NOMO-1 treated with dmso at 0.1 percent for 144 hours (cell line): ENCODE data around the gene FXYD2.

ENCODE experiments used
- DNase-seq: peaks from one replicate; lab custom pipeline; 2025; ENCODE audit not compliant: unreplicated experiment; lab: John Stamatoyannopoulos, UW

The FXYD2 gene

GRCh38 chr11:117805045-117805444, 19.5 kb downstream of the FXYD2 start:
- DNase-seq, result no peak

DNA sequence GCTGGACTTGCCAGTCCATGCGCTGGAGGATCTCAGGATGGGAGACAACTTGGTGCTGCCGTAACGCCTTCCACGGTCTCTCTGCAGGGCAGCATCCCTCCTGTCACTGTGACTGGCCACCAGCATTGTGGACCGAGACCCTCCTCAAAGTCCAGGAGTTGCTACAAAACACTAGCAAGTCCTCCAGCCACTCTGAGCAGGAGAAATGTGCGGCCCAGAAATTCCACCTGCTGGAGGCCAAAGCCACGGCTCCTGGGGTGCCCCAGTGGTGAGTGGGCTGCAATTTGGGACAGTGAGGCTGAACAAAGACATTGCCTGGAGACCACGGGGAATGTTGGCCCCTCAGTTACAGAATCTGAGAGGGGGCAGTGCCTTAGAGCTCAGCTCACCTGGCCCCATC, 20.6 kb downstream of the FXYD2 start:
- DNase-seq, result no peak

- DNase-seq, result no peak
Measured at GRCh38 chr11:117799634-117800033, 24.9 kb downstream of the FXYD2 start.

- no peak for DNase-seq
Measured at GRCh38 chr11:117796872-117797529, 27.5 kb downstream of the FXYD2 start, which contains the start of gene DSCAML1. TSS of gene DSCAML1 (minus strand) at chr11:117797216. CDS start at chr11:117797079, 137 bp downstream.

DNA sequence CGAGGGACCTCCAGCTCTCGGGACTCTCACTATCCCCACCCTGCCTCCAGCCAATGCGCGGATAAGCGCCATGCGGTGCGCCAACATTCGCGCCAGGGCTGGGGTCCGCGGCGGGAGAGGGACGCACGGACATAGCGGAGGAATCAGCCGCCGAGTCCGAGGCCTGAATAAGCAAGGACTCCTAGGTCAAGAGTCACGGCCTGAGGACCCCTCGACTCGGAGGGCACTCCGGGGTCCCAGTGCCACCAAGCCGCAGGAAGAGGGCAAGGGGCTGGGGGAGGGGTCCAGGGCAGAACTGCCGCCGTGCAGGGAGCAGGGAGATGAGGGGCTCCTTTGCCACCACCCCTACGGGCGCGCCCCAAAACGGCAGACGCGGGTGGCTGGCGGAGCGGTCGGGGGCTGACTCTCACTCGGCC, 28.1 kb downstream of the FXYD2 start:
- no peak for DNase-seq

- DNase-seq, result no peak
Measured at GRCh38 chr11:117795638-117796455, 28.7 kb downstream of the FXYD2 start.

GRCh38 chr11:117794772-117795629, 29.5 kb downstream of the FXYD2 start:
- DNase-seq, result no peak

DNA sequence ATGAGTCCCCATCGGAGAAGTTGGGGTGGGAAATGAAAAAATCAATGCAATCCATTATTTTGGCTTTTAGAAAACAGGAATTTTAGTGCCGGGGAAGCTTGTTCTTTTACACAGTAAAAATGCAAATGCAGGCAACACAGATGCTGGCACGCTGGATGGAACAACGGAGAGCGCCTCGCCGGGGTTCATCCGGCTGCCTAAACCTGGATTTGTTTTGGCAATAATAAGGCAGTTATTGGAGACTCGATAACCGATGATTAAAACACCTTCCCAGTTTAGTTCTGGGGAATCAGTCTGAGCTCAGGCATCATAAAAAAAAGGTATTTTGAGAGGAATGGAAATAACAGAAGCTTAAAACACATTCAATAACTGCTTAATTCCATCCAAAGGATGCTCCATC, 30.4 kb downstream of the FXYD2 start:
- DNase-seq, result no peak

GRCh38 chr11:117793583-117793982, 31.0 kb downstream of the FXYD2 start:
- no peak for DNase-seq

GRCh38 chr11:117792992-117793391, 31.6 kb downstream of the FXYD2 start:
- no peak for DNase-seq

DNA sequence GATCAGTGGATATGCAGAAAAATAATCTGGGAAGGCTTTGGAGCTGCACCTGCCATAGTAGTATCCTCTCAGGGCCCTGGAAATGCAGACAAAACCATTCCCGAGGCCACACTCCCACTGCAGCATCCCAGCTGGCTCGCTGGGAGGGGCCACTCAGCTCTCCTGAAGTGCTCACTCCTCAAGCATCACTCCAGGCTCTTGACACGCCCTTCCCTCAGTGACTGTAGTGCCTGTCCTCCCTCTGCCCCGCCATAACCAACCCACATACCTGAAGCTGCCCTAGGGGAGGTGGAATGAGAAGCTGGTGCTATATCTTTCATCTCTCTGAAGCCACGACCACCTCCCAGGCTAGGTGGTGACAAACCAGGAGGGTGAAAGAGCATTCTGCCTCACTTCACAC, 32.3 kb downstream of the FXYD2 start:
- no peak for DNase-seq

- no peak for DNase-seq
Measured at GRCh38 chr11:117790279-117790678, 34.3 kb downstream of the FXYD2 start.

- DNase-seq, result no peak
Measured at GRCh38 chr11:117789241-117789640, 35.3 kb downstream of the FXYD2 start.

DNA sequence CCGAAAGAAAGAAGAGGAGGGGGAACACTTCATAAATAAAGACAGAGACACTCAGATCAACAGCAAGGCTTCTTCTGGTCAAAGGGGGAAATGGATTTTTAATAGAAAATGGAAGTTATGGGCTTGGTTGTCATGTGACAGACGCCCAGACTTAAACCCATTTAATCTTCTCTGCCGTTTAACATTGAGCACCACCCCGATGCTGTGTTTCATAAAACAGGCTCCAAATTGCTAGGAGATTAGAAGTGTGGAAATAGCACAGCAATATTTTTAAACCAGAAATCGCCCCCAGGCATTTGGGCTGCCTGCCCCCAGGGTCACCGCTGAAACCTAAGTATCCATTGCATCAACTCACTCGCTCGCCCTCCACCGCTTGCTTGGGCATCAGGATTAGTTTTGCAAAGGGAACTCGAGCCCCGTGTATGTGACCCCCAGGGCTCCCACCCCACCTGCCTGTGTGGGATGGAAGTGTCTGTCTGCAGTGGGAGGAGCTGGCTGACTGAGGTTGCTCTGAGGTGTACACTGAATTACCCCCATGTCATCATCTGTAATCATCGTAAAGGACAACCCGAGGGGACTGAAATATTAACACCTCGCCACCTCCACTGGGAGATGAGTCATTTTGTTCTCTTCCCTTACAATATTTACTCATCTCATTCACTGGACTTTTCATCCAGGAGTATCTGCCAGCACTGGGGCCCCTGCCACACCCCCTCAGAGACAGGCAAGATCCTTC, 38.2 kb downstream of the FXYD2 start:
- no peak for DNase-seq

DNA sequence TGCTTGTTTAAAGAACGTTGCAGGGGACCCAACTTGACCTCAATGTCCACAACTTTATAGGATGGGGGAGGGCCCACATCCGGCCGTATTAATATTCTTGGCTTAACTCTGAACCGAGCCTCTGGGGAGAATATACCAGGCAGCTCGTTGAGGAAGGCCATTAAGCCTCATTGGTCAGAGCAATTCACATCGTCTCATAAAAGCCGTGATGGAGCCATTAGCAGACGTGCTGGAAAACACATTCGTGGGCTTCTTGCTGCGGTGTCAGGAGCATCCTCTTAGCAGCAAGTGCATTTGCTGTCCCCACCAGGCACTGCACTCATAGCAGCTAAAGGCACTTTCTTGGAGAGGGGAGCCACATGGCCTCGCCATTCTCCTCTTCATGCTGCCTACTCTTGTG, 42.4 kb downstream of the FXYD2 start:
- no peak for DNase-seq

DNA sequence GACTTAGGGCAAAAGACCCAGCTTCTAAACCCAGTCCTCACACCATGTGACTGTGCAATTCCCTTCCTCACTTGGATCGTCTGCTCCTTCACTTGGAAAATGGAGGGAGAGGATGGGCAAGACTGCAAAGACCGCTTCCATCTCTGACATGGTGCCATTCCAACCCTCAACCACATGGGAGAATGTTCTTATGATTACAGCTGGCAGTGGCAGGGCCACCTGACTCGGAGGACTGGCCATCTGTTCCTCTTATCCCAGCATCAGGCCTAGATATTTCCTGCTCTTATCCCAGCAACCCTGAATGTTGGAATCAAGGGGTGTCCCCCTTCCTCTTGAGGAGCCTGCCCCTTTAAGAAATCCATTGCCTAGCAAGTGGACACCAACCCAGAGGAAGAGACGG, 42.9 kb downstream of the FXYD2 start:
- DNase-seq, result no peak

DNA sequence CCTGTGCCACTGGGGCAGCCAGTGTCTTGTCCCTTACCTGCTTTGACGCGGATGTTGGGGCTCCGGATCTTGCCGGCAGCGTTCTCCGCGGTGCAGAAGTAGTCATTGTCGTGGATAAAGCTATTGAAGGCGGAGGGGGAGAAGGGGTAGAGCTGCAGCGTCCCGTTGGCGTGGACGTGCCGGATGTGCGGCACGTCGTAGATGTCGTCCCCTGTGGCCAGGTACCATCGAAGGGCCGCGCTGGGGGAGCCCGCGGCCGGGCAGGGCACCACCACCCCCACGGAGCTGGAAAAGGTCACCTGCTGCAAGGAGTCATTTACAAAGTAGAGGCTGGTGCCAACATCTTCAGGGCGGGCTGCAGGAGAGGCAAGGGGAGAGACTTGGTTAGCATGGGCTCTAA, 44.1 kb downstream of the FXYD2 start:
- no peak for DNase-seq

DNA sequence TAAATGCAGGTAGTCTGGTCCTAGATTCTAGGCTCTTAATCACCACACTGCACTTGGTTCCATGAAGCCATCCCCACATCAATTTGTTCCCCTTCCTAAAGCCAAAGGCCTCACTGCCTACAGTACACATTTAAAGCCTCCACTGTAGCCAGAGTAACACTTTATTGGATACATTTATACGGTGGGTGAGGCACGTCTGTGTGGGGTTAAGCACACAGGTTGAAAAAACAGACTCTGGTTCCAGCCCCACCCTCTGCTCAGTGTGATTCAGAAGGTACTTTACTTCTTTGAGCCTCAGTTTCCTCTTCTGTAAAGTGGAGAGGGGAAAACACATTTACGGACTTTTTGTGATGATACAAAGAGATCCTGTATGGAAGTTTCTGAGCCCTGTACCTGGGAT, 50.0 kb downstream of the FXYD2 start:
- DNase-seq, result no peak

DNA sequence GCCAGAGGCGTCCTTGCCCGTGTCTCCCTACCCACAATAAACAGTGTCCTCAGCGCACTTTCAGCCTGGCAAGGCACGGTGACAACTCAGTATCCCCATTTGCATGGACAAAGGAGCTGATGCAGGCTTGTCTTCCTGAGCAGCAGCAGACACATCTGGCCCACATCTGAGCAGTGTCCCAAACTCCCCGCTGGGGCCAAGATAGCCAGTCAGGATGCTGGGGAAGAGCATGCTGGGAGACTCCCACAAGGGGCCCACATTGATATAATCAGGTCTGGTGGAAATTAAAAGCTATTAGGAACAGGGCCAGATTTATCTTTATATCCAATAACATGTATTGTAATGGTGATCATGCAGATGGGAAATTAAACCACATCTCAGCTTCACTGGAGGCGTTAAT, 52.2 kb downstream of the FXYD2 start:
- DNase-seq, result no peak

GRCh38 chr11:117771841-117772240, 52.7 kb downstream of the FXYD2 start:
- DNase-seq, result no peak

- no peak for DNase-seq
Measured at GRCh38 chr11:117771197-117771596, 53.3 kb downstream of the FXYD2 start.
